OCI-LY3 (cell line): Measurements from ENCODE around the gene GPR107.

ENCODE experiments used
- H2AFZ ChIP-seq: fragments of 200-600, 300-600 bp; shearing (Covaris generic); 2 replicates; pipeline ENCODE4 v1.6.0; 2014; ENCODE audit warnings: antibody characterized with exemption, low read depth, low read length
- H3K27ac ChIP-seq: fragments of 200-600, 300-600 bp; sonication (generic); 2 replicates; pipeline ENCODE4 v1.5.1; 2014; ENCODE audit warnings: mild to moderate bottlenecking, low read length, moderate library complexity, mixed read lengths
- H3K27me3 ChIP-seq: fragments of 200-600, 300-600 bp; sonication (generic); 2 replicates; pipeline ENCODE4 v1.6.1; 2014; ENCODE audit warnings: low read depth, low read length, mixed read lengths
- H3K36me3 ChIP-seq: fragments of 200-600, 300-600 bp; sonication (generic); replicated peaks from 2 replicates; pipeline ENCODE3; 2014; ENCODE audit warnings: low read depth, low read length, mixed read lengths
- H3K4me1 ChIP-seq: fragments of 300-600, 200-600 bp; sonication (generic); 2 replicates; pipeline ENCODE4 v1.6.1; 2014; ENCODE audit warnings: low read length, mixed read lengths
- H3K4me2 ChIP-seq: fragments of 200-600, 300-600 bp; sonication (generic); 2 replicates; pipeline ENCODE4 v1.6.1; 2014; ENCODE audit warnings: low read length, mixed read lengths
- H3K4me3 ChIP-seq: fragments of 300-600, 200-600 bp; sonication (generic); 2 replicates; pipeline ENCODE4 v1.5.1; 2014; ENCODE audit warnings: antibody characterized with exemption, mild to moderate bottlenecking, low read length, moderate library complexity
- H3K79me2 ChIP-seq: fragments of 300-600, 200-600 bp; shearing (Covaris generic); 2 replicates; pipeline ENCODE4 v1.6.1; 2014; ENCODE audit warnings: mild to moderate bottlenecking, low read length, mixed read lengths
- H3K9ac ChIP-seq: fragments of 300-600, 200-600 bp; shearing (Covaris generic); 2 replicates; pipeline ENCODE4 v1.6.0; 2014; ENCODE audit warnings: mild to moderate bottlenecking, low read length, moderate library complexity
- H3K9me3 ChIP-seq: fragments of 200-600, 300-600 bp; shearing (Covaris generic); 2 replicates; pipeline ENCODE4 v1.6.1; 2014; ENCODE audit warnings: low read length, mixed read lengths; ENCODE audit not compliant: insufficient read depth
- H4K20me1 ChIP-seq: fragments of 200-600, 300-600 bp; sonication (generic); 2 replicates; pipeline ENCODE4 v1.6.1; 2016; ENCODE audit warnings: low read length, mixed read lengths; ENCODE audit not compliant: insufficient read depth
- CTCF ChIP-seq: fragments of 200-600, 300-600 bp; sonication (generic); IDR thresholded peaks from 2 replicates; pipeline ENCODE4 v1.5.1; 2014; ENCODE audit warnings: antibody characterized with exemption, low read length, low read depth
- EZH2phosphoT487 ChIP-seq: fragments of 200-600 bp; shearing (Covaris generic); IDR thresholded peaks from 2 replicates; pipeline ENCODE4 v1.6.1; 2018; ENCODE audit warnings: antibody characterized with exemption, mixed run types, low read depth

GPR107 gene

GRCh38 chr9:130060296-130060695 is 6.6 kb downstream of the GPR107 start:
- TF ChIP-seq EZH2phosphoT487 (no peak), CTCF (no peak)
- no peaks in the 10 kb centered on the region for H3K9me3 ChIP-seq
- no peak overlapping the region for H3K4me3 ChIP-seq
- H3K27ac ChIP-seq, result no peak overlapping the region
- H3K79me2 ChIP-seq, result peaks cover 71% of the 10 kb centered on the region
- H4K20me1 ChIP-seq, result peaks cover 8% of the 10 kb centered on the region
- H3K36me3 ChIP-seq, result no peaks in the 10 kb centered on the region
- no peak overlapping the region for H3K9ac ChIP-seq
- no peaks in the 10 kb centered on the region for H3K27me3 ChIP-seq
- no peak overlapping the region for H2AFZ ChIP-seq
- H3K4me2 ChIP-seq, result no peak overlapping the region
- H3K4me1 ChIP-seq, result peaks cover 10% of the 10 kb centered on the region

- Histone ChIP-seq H3K79me2 (peaks cover 63% of the 10 kb centered on the region), H4K20me1 (peaks cover 4% of the 10 kb centered on the region), H3K27ac (no peak overlapping the region), H3K9me3 (no peaks in the 10 kb centered on the region), H3K4me2 (no peak overlapping the region), H3K4me3 (no peak overlapping the region), H3K27me3 (no peaks in the 10 kb centered on the region), H3K36me3 (no peaks in the 10 kb centered on the region), H3K9ac (no peak overlapping the region), H2AFZ (no peak overlapping the region), H3K4me1 (peaks cover 10% of the 10 kb centered on the region)
- TF ChIP-seq EZH2phosphoT487 (no peak), CTCF (no peak)
These were observed 9.0 kb downstream of the GPR107 start for GRCh38 chr9:130062750-130063149.

- no peak overlapping the region for H2AFZ ChIP-seq
- no peak for TF ChIP-seq EZH2phosphoT487
- no peak overlapping the region for H3K4me2 ChIP-seq
- peaks cover 15% of the 10 kb centered on the region for H4K20me1 ChIP-seq
- no peaks in the 10 kb centered on the region for H3K9me3 ChIP-seq
- H3K27ac ChIP-seq, result no peak overlapping the region
- peaks cover 10% of the 10 kb centered on the region for H3K4me1 ChIP-seq
- H3K27me3 ChIP-seq, result no peaks in the 10 kb centered on the region
- no peak overlapping the region for H3K4me3 ChIP-seq
- no peak overlapping the region for H3K9ac ChIP-seq
- no peaks in the 10 kb centered on the region for H3K36me3 ChIP-seq
- H3K79me2 ChIP-seq, result peaks cover 62% of the 10 kb centered on the region
These were observed 10.9 kb downstream of the GPR107 start for GRCh38 chr9:130064621-130065020.

GRCh38 chr9:130069048-130069447 is 15.3 kb downstream of the GPR107 start:
- H3K9ac ChIP-seq, result no peak overlapping the region
- H3K9me3 ChIP-seq, result no peaks in the 10 kb centered on the region
- H3K4me1 ChIP-seq, result peaks cover 16% of the 10 kb centered on the region
- no peak overlapping the region for H3K4me2 ChIP-seq
- H3K36me3 ChIP-seq, result no peaks in the 10 kb centered on the region
- peaks cover 17% of the 10 kb centered on the region; the same call in 1 of the 2 replicates for H4K20me1 ChIP-seq
- H3K79me2 ChIP-seq, result peaks cover 59% of the 10 kb centered on the region
- no peak overlapping the region for H3K27ac ChIP-seq
- no peak for TF ChIP-seq CTCF
- TF ChIP-seq EZH2phosphoT487, result no peak
- H3K4me3 ChIP-seq, result no peak overlapping the region
- H3K27me3 ChIP-seq, result no peaks in the 10 kb centered on the region
- H2AFZ ChIP-seq, result no peak overlapping the region
